ENCODE data around the gene SORBS1.
A peak's percentile ranks its signal among the peaks of the same experiment; 100 is the strongest.

The SORBS1 gene

GRCh38 chr10:95532536-95532935, 28.6 kb downstream of the SORBS1 start:
- H3K27me3 ChIP-seq (ENCODE audit: insufficient read depth, low read length), result no peaks in the 10 kb centered on the region
- H2AK5ac ChIP-seq (ENCODE audit: low read length), result no peak overlapping the region
- no peak overlapping the region for H2BK120ac ChIP-seq (ENCODE audit: insufficient read depth, low read length, poor library complexity)
- H2BK5ac ChIP-seq (ENCODE audit: low read depth, low read length, poor library complexity), result no peak overlapping the region
- no peak overlapping the region for H3K4me3 ChIP-seq (ENCODE audit: low read depth, low read length)
- H3K27ac ChIP-seq (ENCODE audit: low read depth, low read length), result no peak overlapping the region
- no peak overlapping the region for H4K12ac ChIP-seq (ENCODE audit: low read depth, low read length)
- no peaks in the 10 kb centered on the region for H3K36me3 ChIP-seq (ENCODE audit: control insufficient read depth in 1 of 2, insufficient read depth in 2 of 2, low read length in 2 of 2)
- no peaks in the 10 kb centered on the region for H3K9me3 ChIP-seq (ENCODE audit: insufficient read depth, low read depth, low read length)
- H3K4me2 ChIP-seq (ENCODE audit: low read length), result no peak overlapping the region
- H3K79me1 ChIP-seq (ENCODE audit: low read length), result peaks cover 3% of the 10 kb centered on the region
- no peak overlapping the region for H2AFZ ChIP-seq (ENCODE audit: insufficient read depth, low read length, poor library complexity)
- no peak overlapping the region for H4K8ac ChIP-seq (ENCODE audit: low read depth, low read length)
- H4K91ac ChIP-seq (ENCODE audit: low read depth, low read length), result no peak overlapping the region
- no peak overlapping the region for H3K23ac ChIP-seq (ENCODE audit: low read length)
- H3K9ac ChIP-seq (ENCODE audit: low read length), result no peak overlapping the region
- peaks cover 2 to 9% of the 10 kb centered on the region in 2 experiments for H3K4me1 ChIP-seq (ENCODE audit: control insufficient read depth in 1 of 2, insufficient read depth in 2 of 2, low read length in 2 of 2)
- no CpG with 5 or more reads among the region's 2 CpGs for WGBS (ENCODE audit: extremely low coverage, insufficient coverage, insufficient read length)
- no peak overlapping the region for H3K4ac ChIP-seq (ENCODE audit: low read depth, low read length)
- no peak overlapping the region for H3K18ac ChIP-seq (ENCODE audit: low read length)
- H2BK12ac ChIP-seq (ENCODE audit: low read length), result no peak overlapping the region
- H3K14ac ChIP-seq (ENCODE audit: low read length), result no peak overlapping the region
- H3K79me2 ChIP-seq (ENCODE audit: control insufficient read depth, insufficient read depth, low read length, poor library complexity), result no peaks in the 10 kb centered on the region
- no peak for DNase-seq

- WGBS (ENCODE audit: extremely low coverage, insufficient coverage, insufficient read length), result no CpG with 5 or more reads among the region's 2 CpGs
- no peak overlapping the region for H4K12ac ChIP-seq (ENCODE audit: low read depth, low read length)
These were observed 29.2 kb downstream of the SORBS1 start for GRCh38 chr10:95531994-95532399.

GRCh38 chr10:95531058-95531809, 29.9 kb downstream of the SORBS1 start:
- H2BK120ac ChIP-seq (ENCODE audit: insufficient read depth, low read length, poor library complexity), result peak overlapping the region; percentile 7
- H4K12ac ChIP-seq (ENCODE audit: low read depth, low read length), result no peak overlapping the region
- H3K9me3 ChIP-seq (ENCODE audit: insufficient read depth, low read depth, low read length), result no peaks in the 10 kb centered on the region
- H2BK12ac ChIP-seq (ENCODE audit: low read length), result no peak overlapping the region
- H3K23ac ChIP-seq (ENCODE audit: low read length), result no peak overlapping the region
- no peak overlapping the region for H3K4ac ChIP-seq (ENCODE audit: low read depth, low read length)
- H4K8ac ChIP-seq (ENCODE audit: low read depth, low read length), result no peak overlapping the region
- WGBS (ENCODE audit: extremely low coverage, insufficient coverage, insufficient read length), result no CpG with 5 or more reads among the region's 13 CpGs
- no peak for DNase-seq
- no peak overlapping the region for H2AFZ ChIP-seq (ENCODE audit: insufficient read depth, low read length, poor library complexity)
- H3K27me3 ChIP-seq (ENCODE audit: insufficient read depth, low read length), result no peaks in the 10 kb centered on the region
- no peak overlapping the region for H3K18ac ChIP-seq (ENCODE audit: low read length)
- no peaks in the 10 kb centered on the region for H3K79me2 ChIP-seq (ENCODE audit: control insufficient read depth, insufficient read depth, low read length, poor library complexity)
- no peak overlapping the region for H3K14ac ChIP-seq (ENCODE audit: low read length)
- no peak overlapping the region for H4K91ac ChIP-seq (ENCODE audit: low read depth, low read length)
- H3K36me3 ChIP-seq (ENCODE audit: control insufficient read depth in 1 of 2, insufficient read depth in 2 of 2, low read length in 2 of 2), result no peaks in the 10 kb centered on the region
- H3K9ac ChIP-seq (ENCODE audit: low read length), result no peak overlapping the region
- H2BK5ac ChIP-seq (ENCODE audit: low read depth, low read length, poor library complexity), result no peak overlapping the region
- no peaks in the 10 kb centered on the region for H3K79me1 ChIP-seq (ENCODE audit: low read length)
- H3K4me1 ChIP-seq (ENCODE audit: control insufficient read depth in 1 of 2, insufficient read depth in 2 of 2, low read length in 2 of 2), result peaks cover 2% of the 10 kb centered on the region in 2 experiments
- no peak overlapping the region for H2AK5ac ChIP-seq (ENCODE audit: low read length)
- no peak overlapping the region for H3K27ac ChIP-seq (ENCODE audit: low read depth, low read length)
- no peak overlapping the region for H3K4me3 ChIP-seq (ENCODE audit: low read depth, low read length)
- no peak overlapping the region for H3K4me2 ChIP-seq (ENCODE audit: low read length)

More at GRCh38 chr10:95531994-95532399, 29.2 kb downstream of the SORBS1 start:
- H3K14ac ChIP-seq (ENCODE audit: low read length), result no peak overlapping the region
- no peak overlapping the region for H2AFZ ChIP-seq (ENCODE audit: insufficient read depth, low read length, poor library complexity)
- H2BK12ac ChIP-seq (ENCODE audit: low read length), result no peak overlapping the region
- no peak overlapping the region for H3K23ac ChIP-seq (ENCODE audit: low read length)
- DNase-seq, result no peak
- H3K27ac ChIP-seq (ENCODE audit: low read depth, low read length), result no peak overlapping the region
- H4K8ac ChIP-seq (ENCODE audit: low read depth, low read length), result no peak overlapping the region
- peaks cover 3% of the 10 kb centered on the region for H3K79me1 ChIP-seq (ENCODE audit: low read length)
- H3K4ac ChIP-seq (ENCODE audit: low read depth, low read length), result no peak overlapping the region
- H2BK5ac ChIP-seq (ENCODE audit: low read depth, low read length, poor library complexity), result no peak overlapping the region
- no peak overlapping the region for H3K18ac ChIP-seq (ENCODE audit: low read length)
- no peak overlapping the region for H2BK120ac ChIP-seq (ENCODE audit: insufficient read depth, low read length, poor library complexity)
- peaks cover 2 to 7% of the 10 kb centered on the region in 2 experiments for H3K4me1 ChIP-seq (ENCODE audit: control insufficient read depth in 1 of 2, insufficient read depth in 2 of 2, low read length in 2 of 2)
- no peaks in the 10 kb centered on the region for H3K36me3 ChIP-seq (ENCODE audit: control insufficient read depth in 1 of 2, insufficient read depth in 2 of 2, low read length in 2 of 2)
- H3K9me3 ChIP-seq (ENCODE audit: insufficient read depth, low read depth, low read length), result no peaks in the 10 kb centered on the region
- H3K4me3 ChIP-seq (ENCODE audit: low read depth, low read length), result no peak overlapping the region
- H3K27me3 ChIP-seq (ENCODE audit: insufficient read depth, low read length), result no peaks in the 10 kb centered on the region
- no peak overlapping the region for H4K91ac ChIP-seq (ENCODE audit: low read depth, low read length)
- no peak overlapping the region for H3K9ac ChIP-seq (ENCODE audit: low read length)
- no peak overlapping the region for H3K4me2 ChIP-seq (ENCODE audit: low read length)
- H2AK5ac ChIP-seq (ENCODE audit: low read length), result no peak overlapping the region
- no peaks in the 10 kb centered on the region for H3K79me2 ChIP-seq (ENCODE audit: control insufficient read depth, insufficient read depth, low read length, poor library complexity)

GRCh38 chr10:95530561-95530960, 30.6 kb downstream of the SORBS1 start:
- no peak overlapping the region for H3K4me2 ChIP-seq (ENCODE audit: low read length)
- no peaks in the 10 kb centered on the region for H3K36me3 ChIP-seq (ENCODE audit: control insufficient read depth in 1 of 2, insufficient read depth in 2 of 2, low read length in 2 of 2)
- H4K8ac ChIP-seq (ENCODE audit: low read depth, low read length), result no peak overlapping the region
- no peaks in the 10 kb centered on the region for H3K79me2 ChIP-seq (ENCODE audit: control insufficient read depth, insufficient read depth, low read length, poor library complexity)
- H3K18ac ChIP-seq (ENCODE audit: low read length), result no peak overlapping the region
- no peak overlapping the region for H3K9ac ChIP-seq (ENCODE audit: low read length)
- H3K4ac ChIP-seq (ENCODE audit: low read depth, low read length), result no peak overlapping the region
- no peak for DNase-seq
- no peak overlapping the region for H2AK5ac ChIP-seq (ENCODE audit: low read length)
- no peak overlapping the region for H3K4me3 ChIP-seq (ENCODE audit: low read depth, low read length)
- no peaks in the 10 kb centered on the region for H3K79me1 ChIP-seq (ENCODE audit: low read length)
- no peak overlapping the region for H4K12ac ChIP-seq (ENCODE audit: low read depth, low read length)
- H2BK5ac ChIP-seq (ENCODE audit: low read depth, low read length, poor library complexity), result no peak overlapping the region
- no peaks in the 10 kb centered on the region for H3K27me3 ChIP-seq (ENCODE audit: insufficient read depth, low read length)
- no peak overlapping the region for H2BK120ac ChIP-seq (ENCODE audit: insufficient read depth, low read length, poor library complexity)
- no peaks in the 10 kb centered on the region for H3K9me3 ChIP-seq (ENCODE audit: insufficient read depth, low read depth, low read length)
- WGBS (ENCODE audit: extremely low coverage, insufficient coverage, insufficient read length), result no CpG with 5 or more reads among the region's 4 CpGs
- H2BK12ac ChIP-seq (ENCODE audit: low read length), result no peak overlapping the region
- no peak overlapping the region for H2AFZ ChIP-seq (ENCODE audit: insufficient read depth, low read length, poor library complexity)
- H4K91ac ChIP-seq (ENCODE audit: low read depth, low read length), result no peak overlapping the region
- no peak overlapping the region for H3K23ac ChIP-seq (ENCODE audit: low read length)
- no peak overlapping the region for H3K27ac ChIP-seq (ENCODE audit: low read depth, low read length)
- H3K14ac ChIP-seq (ENCODE audit: low read length), result no peak overlapping the region
- no peaks in the 10 kb centered on the region for H3K4me1 ChIP-seq (ENCODE audit: control insufficient read depth in 1 of 2, insufficient read depth in 2 of 2, low read length in 2 of 2)

Measured in trophoblast cell (in vitro differentiated cells and primary cell).